Mucosa of descending colon (tissue), 3 donors: ENCODE results near the gene HHIPL2. TPM values are rescaled to one million over a fixed set of nuclear protein-coding genes. Genes with fewer than 3 reads are reported as not detected.
A peak's percentile ranks its signal among the peaks of the same experiment; 100 is the strongest.

Experiments used
- ATAC-seq: fragments of 200-7000 bp; cut with Tn5 transposase; one replicate; pipeline ENCODE4 v1.9.1; 2020; ENCODE audit warnings: mild to moderate bottlenecking, moderate library complexity
- DNase-seq, 3 donors: peaks; one replicate each; pipeline ENCODE4 v3.0.0-alpha.2; 2020
- H3K36me3 ChIP-seq: fragments of 200-600 bp; one replicate; pipeline ENCODE4 v1.8.0; 2021; ENCODE audit warnings: low read depth, mild to moderate bottlenecking
- H3K4me1 ChIP-seq: fragments of 200-600 bp; one replicate; pipeline ENCODE4 v1.8.0; 2021; ENCODE audit warnings: low read depth, mild to moderate bottlenecking
- H3K4me3 ChIP-seq: fragments of 200-600 bp; one replicate; pipeline ENCODE4 v1.8.0; 2021; ENCODE audit warnings: mild to moderate bottlenecking
- H3K9me3 ChIP-seq: fragments of 200-600 bp; one replicate; pipeline ENCODE4 v1.8.0; 2021; ENCODE audit warnings: mild to moderate bottlenecking
- intact Hi-C, 2 donors: fragments of 100-400 bp; cut with DNase I in 1 of 2; cut with micrococcal nuclease in 1 of 2; formaldehyde crosslinking; loops; one replicate each; pipeline versions ENCODE4 v1.11.0 to v1.11.1; 2022; cut with DNase I, micrococcal nuclease
- total RNA-seq, 3 donors: library from RNA; stranded (reverse); fragmentation: NEBNext Ultra II Directional in 2 of 3; extraction: Animal tissue kit (Norgen Biotek cat#: 25700) in 2 of 3; gene quantifications; one replicate each; pipeline versions ENCODE4 v1.2.1 to v1.2.4, GENCODE V29; 2021 to 2023
- TF ChIP-seq, protein P1 (sequence below): fragments of 200-600 bp; IDR thresholded peaks from one replicate; pipeline ENCODE4 v1.8.0; 2022; ENCODE audit warnings: antibody characterized with exemption, mild to moderate bottlenecking
- donor health status: DM: no; HTN: no; CAD: no; lungs with moderate emphysema.
- donor health status: DM: no; HTN: no; CAD: no.
- donor health status: DM: no; HTN: yes; CAD: no.

HHIPL2 gene
- total RNA-seq, 3 donors from 2014 or later: 0.14 to 0.26 TPM; not detected in 1

DNA sequence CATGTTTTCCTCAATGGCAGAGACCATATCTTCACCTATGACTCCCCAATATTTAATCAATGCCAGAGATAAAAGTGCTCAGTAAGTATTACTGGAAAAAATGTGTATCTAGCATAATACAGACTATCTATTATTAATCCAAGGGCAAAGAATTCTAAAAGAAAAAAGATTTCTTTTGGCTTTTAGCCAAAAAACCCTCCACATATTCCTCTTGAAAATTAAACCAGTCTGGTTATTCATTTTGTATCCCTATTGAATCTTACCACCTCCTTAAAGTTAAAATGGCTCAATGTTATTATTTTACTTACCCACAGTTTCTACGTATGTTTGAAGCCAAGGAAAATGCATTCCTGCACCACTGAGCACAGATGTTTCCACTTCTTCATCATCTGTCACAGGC is 40.2 kb upstream of the HHIPL2 start:
- H3K4me3 ChIP-seq: no peak overlapping the region
- intact Hi-C loops: no loop called here
- ATAC-seq (no peak), DNase-seq (no peak)
- H3K9me3 ChIP-seq: no peaks in the 10 kb centered on the region
- TF ChIP-seq, protein P1, sequence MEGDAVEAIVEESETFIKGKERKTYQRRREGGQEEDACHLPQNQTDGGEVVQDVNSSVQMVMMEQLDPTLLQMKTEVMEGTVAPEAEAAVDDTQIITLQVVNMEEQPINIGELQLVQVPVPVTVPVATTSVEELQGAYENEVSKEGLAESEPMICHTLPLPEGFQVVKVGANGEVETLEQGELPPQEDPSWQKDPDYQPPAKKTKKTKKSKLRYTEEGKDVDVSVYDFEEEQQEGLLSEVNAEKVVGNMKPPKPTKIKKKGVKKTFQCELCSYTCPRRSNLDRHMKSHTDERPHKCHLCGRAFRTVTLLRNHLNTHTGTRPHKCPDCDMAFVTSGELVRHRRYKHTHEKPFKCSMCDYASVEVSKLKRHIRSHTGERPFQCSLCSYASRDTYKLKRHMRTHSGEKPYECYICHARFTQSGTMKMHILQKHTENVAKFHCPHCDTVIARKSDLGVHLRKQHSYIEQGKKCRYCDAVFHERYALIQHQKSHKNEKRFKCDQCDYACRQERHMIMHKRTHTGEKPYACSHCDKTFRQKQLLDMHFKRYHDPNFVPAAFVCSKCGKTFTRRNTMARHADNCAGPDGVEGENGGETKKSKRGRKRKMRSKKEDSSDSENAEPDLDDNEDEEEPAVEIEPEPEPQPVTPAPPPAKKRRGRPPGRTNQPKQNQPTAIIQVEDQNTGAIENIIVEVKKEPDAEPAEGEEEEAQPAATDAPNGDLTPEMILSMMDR: no peak
- peaks cover 13% of the 10 kb centered on the region for H3K4me1 ChIP-seq
- H3K36me3 ChIP-seq: no peaks in the 10 kb centered on the region

DNA sequence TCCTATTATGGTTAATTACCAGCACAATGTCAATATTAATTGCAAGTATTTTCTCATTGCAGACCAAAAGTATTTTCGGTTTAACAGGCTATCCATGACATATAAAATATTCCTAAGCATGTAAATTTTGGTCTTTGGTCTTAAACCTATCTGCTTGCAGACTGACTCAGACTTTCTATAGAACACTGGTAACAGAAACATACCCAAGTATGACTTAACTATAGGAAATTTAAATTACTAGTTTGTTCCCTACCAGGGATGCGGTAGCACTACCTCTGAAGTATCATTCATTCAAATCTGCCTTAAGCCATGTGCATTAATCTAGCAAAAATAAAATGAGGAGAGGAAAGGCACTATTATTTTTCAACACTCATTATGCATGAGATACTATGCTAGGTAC is 38.9 kb upstream of the HHIPL2 start:
- TF ChIP-seq, protein P1: no peak
- intact Hi-C loops: no loop called here
- no peaks in the 10 kb centered on the region for H3K36me3 ChIP-seq
- H3K9me3 ChIP-seq: no peaks in the 10 kb centered on the region
- DNase-seq (no peak), ATAC-seq (no peak)
- H3K4me3 ChIP-seq: no peak overlapping the region
- peaks cover 13% of the 10 kb centered on the region for H3K4me1 ChIP-seq

DNA sequence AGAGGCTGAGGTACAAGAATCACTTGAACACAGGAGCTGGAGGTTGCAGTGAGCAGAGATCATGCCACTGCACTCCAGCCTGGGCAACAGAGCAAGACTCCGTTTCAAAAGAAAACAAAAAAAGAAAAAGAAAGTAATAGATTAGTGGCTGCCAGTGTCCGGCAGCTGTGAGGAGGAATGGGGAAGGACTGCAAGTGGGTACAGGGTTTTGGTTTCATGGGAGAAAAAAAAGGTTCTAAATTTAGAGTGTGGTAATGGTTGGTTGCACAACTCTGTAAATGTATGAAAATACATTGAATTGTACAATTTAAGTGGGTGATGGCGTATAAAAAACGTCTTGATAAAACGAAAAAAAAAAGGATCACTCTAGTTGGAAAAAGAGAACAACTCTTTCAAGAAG is 35.2 kb upstream of the HHIPL2 start:
- no peaks in the 10 kb centered on the region for H3K9me3 ChIP-seq
- no peak for DNase-seq
- intact Hi-C loops: no loop called here
- peak; percentile 24 for ATAC-seq
- no peak overlapping the region for H3K4me3 ChIP-seq
- TF ChIP-seq, protein P1: no peak
- no peaks in the 10 kb centered on the region for H3K4me1 ChIP-seq
- no peaks in the 10 kb centered on the region for H3K36me3 ChIP-seq

DNA sequence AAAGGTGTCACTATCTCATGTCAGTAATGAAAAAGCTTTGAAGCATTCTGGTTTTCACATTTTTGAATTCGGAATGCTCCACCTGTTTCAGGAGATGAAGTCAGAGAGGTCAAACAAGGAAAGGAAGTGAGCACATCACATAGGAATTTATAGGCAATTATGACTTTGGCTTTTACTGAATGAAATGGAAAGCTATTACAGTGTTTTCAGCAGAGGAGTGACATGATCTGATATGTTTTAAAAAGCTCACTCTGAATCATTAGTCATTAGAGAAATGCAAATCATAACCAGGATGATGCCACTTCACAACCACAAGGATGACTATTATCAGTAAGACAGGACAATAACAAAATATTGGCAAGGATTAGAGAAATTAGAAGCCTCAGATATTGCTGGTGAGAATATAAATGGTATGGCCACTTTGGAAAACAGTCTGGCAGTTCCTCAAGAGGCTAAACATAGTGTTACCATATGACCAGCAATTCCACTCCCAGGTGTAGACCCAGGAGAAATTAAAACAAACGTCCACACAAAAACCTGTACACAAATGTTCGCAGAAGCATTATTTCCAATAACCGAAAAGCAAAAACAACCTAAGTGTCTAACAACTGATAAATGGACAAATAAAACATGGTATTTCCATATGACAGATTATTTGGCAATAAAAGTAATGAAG is 34.3 kb upstream of the HHIPL2 start:
- DNase-seq (no peak), ATAC-seq (peak; percentile 79)
- H3K9me3 ChIP-seq: no peaks in the 10 kb centered on the region
- intact Hi-C loops: no loop called here
- H3K36me3 ChIP-seq: no peaks in the 10 kb centered on the region
- no peaks in the 10 kb centered on the region for H3K4me1 ChIP-seq
- TF ChIP-seq, protein P1: no peak
- no peak overlapping the region for H3K4me3 ChIP-seq

DNA sequence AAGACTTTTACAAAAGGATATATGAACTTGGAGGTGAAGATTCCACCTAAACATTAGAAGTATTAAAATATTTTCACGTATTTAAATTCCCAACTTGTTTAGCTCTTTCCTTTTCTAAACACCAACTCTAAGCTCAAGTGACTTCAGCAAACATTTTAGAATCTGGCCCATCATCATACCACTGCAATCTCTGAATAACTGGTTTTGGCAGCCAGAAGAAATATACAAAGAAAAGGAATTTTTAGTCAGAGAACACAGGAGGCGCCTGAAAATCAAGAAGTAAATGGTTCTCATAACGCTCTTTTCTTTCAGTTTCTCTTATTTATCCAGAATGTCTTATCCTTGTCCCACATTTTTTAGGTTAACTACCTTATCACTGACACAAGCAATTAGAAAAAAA is 31.4 kb upstream of the HHIPL2 start:
- TF ChIP-seq, protein P1: no peak
- DNase-seq (no peak), ATAC-seq (no peak)
- Histone ChIP-seq H3K36me3 (no peaks in the 10 kb centered on the region), H3K9me3 (no peaks in the 10 kb centered on the region), H3K4me3 (no peak overlapping the region), H3K4me1 (no peaks in the 10 kb centered on the region)
- intact Hi-C loops: no loop called here

DNA sequence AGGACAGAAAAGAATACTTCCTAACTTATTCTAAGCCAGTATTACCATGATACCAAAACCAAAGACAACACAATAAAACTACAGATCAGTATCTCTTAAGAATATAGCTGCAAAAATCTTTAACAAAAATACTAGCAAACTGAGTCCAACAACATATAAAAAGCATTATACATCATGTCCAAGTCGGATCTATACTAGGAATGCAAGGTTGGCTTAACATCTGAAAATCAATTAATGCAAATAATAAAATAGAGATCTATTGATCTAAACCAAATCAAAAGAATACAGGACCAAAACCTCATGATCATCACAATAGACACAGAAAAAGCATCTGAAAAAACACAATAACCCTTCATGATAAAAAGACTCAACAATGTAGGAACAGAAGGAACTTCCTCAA is 22.9 kb upstream of the HHIPL2 start:
- Histone ChIP-seq H3K36me3 (no peaks in the 10 kb centered on the region), H3K4me3 (no peak overlapping the region), H3K9me3 (no peaks in the 10 kb centered on the region), H3K4me1 (no peaks in the 10 kb centered on the region)
- intact Hi-C loops: no loop called here
- ATAC-seq (no peak), DNase-seq (no peak)
- TF ChIP-seq, protein P1: no peak
